ENCODE results near the gene PCDHA2. TPM values are rescaled to one million over a fixed set of nuclear protein-coding genes. Genes with fewer than 3 reads are reported as not detected.
A peak's percentile ranks its signal among the peaks of the same experiment; 100 is the strongest.
"Not testable (repeated sequence)": the region's sequence is repeated elsewhere in the genome, so short reads cannot be mapped to it uniquely, and the experiment has no call there.

Gene PCDHA2
- polyA plus RNA-seq (2013, experiment 1 of 2) = 0.25 TPM
- polyA plus RNA-seq (2013, experiment 2 of 2) = 0.44 TPM

DNA sequence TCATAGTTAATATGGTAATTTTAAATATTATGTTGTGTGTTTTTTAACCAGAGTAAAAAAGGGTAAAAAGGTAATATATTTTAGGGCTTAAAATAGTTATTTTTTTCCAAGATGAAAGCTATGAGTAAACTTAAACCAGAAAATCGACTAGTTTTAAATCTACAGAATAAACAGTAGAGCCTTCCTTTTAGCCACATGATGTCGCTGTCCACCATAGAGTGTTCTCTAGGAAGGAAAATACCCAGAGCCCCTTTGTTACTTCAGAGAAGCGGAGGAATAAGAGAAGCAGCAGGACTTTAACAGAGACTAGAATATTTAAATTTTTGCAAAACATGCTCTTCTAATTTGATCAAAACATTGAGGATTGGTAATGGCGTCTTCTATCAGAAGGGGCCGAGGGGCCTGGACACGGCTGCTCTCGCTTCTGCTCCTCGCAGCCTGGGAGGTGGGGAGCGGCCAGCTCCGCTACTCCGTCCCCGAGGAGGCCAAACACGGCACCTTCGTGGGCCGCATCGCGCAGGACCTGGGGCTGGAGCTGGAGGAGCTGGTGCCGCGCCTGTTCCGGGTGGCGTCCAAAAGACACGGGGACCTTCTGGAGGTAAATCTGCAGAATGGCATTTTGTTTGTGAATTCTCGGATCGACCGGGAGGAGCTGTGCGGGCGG is at the start of gene PCDHA2:
TSS of gene PCDHA2 (plus strand) at position 258 of the 664 bp plus-strand sequence.
- Histone ChIP-seq H3K4me3 (ENCODE audit: low read length) (peak within 1 kb of the TSS; percentile 63), H3K4me1 (ENCODE audit: insufficient read depth, low read length) (no peaks in the 10 kb centered on the region), H3K27me3 (ENCODE audit: insufficient read depth, low read length) (no peaks in the 10 kb centered on the region), H3K9ac (ENCODE audit: low read depth, low read length) (0 out of 2 replicates have a peak within 1 kb of the TSS, but pooled peaks have one; percentile 40), H3K36me3 (ENCODE audit: insufficient read depth, low read length) (no peaks in the 10 kb centered on the region), H3K27ac (ENCODE audit: low read depth, low read length) (no peak within 1 kb of the TSS), H3K9me3 (ENCODE audit: insufficient read depth, low read depth, low read length) (peaks cover 20% of the 10 kb centered on the region; the same call in 1 of the 2 replicates)
- WGBS = 93% methylated on average over 27 of the region's 27 CpGs

DNA sequence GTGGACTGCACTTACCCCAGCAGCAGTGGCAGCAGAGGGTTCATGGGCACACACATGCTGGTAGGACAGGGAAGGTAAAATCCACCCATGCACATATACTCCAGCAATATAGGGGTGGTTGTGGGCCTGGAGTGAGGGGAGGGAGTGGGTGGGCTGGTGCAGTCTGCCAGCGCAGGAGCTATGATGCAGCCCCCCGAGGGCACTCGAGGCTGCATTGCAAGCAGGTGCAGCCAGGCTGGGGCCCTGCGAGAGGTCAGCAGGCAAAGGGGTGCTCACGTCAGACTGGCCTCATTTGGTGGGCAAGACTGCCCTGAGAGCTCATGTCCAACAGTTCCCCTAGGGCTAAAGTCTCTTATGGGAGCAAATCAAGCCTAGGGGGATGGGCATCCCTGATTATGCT is 41.1 kb upstream of the PCDHA2 start:
- WGBS = 91% methylated on average over 5 of the region's 5 CpGs
- Histone ChIP-seq H3K36me3 (ENCODE audit: insufficient read depth, low read length) (no peaks in the 10 kb centered on the region), H3K27ac (ENCODE audit: low read depth, low read length) (no peak overlapping the region), H3K9me3 (ENCODE audit: insufficient read depth, low read depth, low read length) (peaks cover 49% of the 10 kb centered on the region), H3K4me1 (ENCODE audit: insufficient read depth, low read length) (no peaks in the 10 kb centered on the region), H3K9ac (ENCODE audit: low read depth, low read length) (no peak overlapping the region), H3K4me3 (ENCODE audit: low read length) (no peak overlapping the region), H3K27me3 (ENCODE audit: insufficient read depth, low read length) (no peaks in the 10 kb centered on the region)

DNA sequence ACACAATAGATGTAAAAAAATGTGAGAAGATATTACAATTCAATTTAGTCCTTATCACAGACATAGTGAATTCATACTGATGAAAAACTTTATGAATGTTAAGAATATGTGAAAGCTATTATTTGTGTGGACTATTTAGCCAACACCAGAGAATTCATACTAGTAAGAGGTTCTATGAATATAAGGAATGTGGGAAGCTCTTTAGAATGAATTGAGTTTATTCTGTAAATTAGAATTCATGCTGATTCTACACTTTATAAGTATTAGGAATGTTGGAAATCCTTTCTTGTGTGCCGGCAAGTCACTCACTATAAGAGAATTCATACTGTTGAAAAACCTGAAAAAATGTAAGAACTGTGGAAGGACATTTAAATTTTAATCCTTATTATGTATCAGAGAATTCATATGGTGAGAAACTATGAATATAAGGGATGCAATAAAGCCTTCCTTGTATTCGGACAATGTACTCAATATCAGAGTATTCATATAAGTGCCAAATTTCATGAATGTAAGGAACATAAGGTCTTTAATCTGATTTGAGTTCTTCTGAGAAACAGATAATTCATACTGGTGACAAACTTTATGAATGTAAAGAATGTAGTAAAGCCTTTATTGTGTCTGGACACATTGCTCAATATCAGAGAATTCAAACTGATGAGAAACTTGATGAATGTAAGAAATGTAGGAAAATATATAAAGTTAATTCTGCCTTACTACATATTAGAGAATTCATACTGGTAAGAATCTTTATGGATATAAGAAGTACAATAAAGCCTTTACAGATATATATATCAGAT is 30.3 kb upstream of the PCDHA2 start:
- no peaks in the 10 kb centered on the region for H3K4me1 ChIP-seq (ENCODE audit: insufficient read depth, low read length)

DNA sequence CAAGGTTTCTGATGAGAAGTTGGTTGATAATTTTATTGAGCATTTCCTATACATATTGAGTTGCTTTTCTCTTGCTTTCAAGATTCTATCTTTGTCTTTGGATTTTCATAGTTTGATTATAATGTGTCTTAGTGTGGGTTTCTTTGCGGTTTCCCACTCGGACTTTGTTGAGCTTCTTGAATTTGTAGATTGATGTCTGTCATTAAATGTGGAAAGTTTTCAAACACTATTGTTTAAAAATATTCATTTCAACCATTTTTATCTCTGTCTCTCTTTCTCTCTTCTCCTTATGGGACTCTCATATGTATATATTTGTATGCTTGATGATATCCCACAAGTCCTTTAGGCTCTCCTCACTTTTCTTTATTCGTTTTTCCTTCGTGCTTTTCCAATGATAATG is 27.2 kb upstream of the PCDHA2 start:
- no peaks in the 10 kb centered on the region for H3K4me1 ChIP-seq (ENCODE audit: insufficient read depth, low read length)
- no peak overlapping the region for H3K4me3 ChIP-seq (ENCODE audit: low read length)
- H3K36me3 ChIP-seq (ENCODE audit: insufficient read depth, low read length) = no peaks in the 10 kb centered on the region
- WGBS = 89% methylated on average over 2 of the region's 4 CpGs
- H3K27ac ChIP-seq (ENCODE audit: low read depth, low read length) = no peak overlapping the region
- no peaks in the 10 kb centered on the region for H3K27me3 ChIP-seq (ENCODE audit: insufficient read depth, low read length)
- H3K9ac ChIP-seq (ENCODE audit: low read depth, low read length) = no peak overlapping the region
- peaks cover 96% of the 10 kb centered on the region for H3K9me3 ChIP-seq (ENCODE audit: insufficient read depth, low read depth, low read length)

More for the DNA sequence above, 30.3 kb upstream of the PCDHA2 start:
- no peak overlapping the region for H3K27ac ChIP-seq (ENCODE audit: low read depth, low read length)
- H3K9me3 ChIP-seq (ENCODE audit: insufficient read depth, low read depth, low read length) = peaks cover 81% of the 10 kb centered on the region
- WGBS = 100% methylated on average over 1 of the region's 2 CpGs
- H3K9ac ChIP-seq (ENCODE audit: low read depth, low read length) = no peak overlapping the region
- no peaks in the 10 kb centered on the region for H3K36me3 ChIP-seq (ENCODE audit: insufficient read depth, low read length)
- no peaks in the 10 kb centered on the region for H3K27me3 ChIP-seq (ENCODE audit: insufficient read depth, low read length)
- no peak overlapping the region for H3K4me3 ChIP-seq (ENCODE audit: low read length)

DNA sequence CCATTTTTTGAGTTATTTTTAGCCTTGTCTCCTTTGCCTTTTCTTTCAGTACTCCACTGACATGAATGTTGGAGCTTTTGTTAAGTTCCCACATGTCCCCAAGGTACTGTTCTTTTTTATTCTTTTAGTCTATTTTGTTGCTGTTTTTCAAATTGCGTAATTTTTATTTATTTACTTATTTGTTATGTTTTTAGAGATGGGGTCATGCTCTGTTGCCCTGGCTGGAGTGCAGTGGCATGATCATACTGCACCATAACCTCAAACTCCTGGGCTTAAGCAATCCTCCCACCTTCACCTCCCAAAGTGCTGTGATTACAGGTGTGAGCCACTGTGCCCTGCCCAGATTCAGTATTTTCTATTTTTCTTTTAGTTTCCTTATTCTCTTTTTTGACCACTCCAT is 14.1 kb upstream of the PCDHA2 start:
- Histone ChIP-seq H3K9ac (ENCODE audit: low read depth, low read length) (no peak overlapping the region), H3K36me3 (ENCODE audit: insufficient read depth, low read length) (no peaks in the 10 kb centered on the region), H3K27me3 (ENCODE audit: insufficient read depth, low read length) (no peaks in the 10 kb centered on the region), H3K9me3 (ENCODE audit: insufficient read depth, low read depth, low read length) (peaks cover 87% of the 10 kb centered on the region), H3K27ac (ENCODE audit: low read depth, low read length) (no peak overlapping the region), H3K4me1 (ENCODE audit: insufficient read depth, low read length) (no peaks in the 10 kb centered on the region), H3K4me3 (ENCODE audit: low read length) (no peak overlapping the region)
- WGBS = no CpG with 5 or more reads among the region's 1 CpG

DNA sequence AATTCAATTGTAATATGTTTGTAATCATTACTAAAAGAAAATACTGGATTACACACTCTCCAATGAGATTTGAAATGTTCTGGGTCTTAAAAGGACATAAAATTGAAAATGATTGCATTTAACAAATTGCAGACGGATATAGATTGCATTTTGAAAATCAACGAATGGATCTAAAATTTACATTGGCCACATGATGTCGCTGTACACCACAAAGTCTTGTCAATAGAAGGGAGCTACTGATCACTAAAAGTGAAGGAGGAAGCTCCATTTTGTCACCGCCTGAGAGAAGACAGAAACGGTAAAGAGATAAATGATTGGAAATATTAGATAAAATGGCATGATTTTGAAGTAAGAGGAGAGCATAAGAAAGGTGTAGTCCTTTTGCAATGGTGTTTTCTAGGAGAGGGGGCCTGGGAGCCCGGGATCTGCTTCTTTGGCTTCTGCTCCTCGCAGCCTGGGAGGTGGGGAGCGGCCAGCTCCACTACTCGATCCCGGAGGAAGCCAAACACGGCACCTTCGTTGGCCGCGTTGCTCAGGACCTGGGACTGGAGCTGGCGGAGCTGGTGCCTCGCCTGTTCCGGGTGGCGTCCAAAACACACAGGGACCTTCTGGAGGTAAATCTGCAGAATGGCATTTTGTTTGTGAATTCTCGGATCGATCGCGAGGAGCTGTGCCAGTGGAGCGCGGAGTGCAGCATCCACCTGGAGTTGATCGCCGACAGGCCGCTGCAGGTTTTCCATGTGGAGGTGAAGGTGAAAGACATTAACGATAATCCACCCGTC is 8.6 kb upstream of the PCDHA2 start, which contains the start of gene PCDHA1:
TSS of gene PCDHA1 (plus strand) at position 236 of the 782 bp plus-strand sequence.
- Histone ChIP-seq H3K4me3 (ENCODE audit: low read length) (no peak within 1 kb of the TSS), H3K27ac (ENCODE audit: low read depth, low read length) (no peak within 1 kb of the TSS), H3K9me3 (ENCODE audit: insufficient read depth, low read depth, low read length) (peaks cover 52% of the 10 kb centered on the region), H3K9ac (ENCODE audit: low read depth, low read length) (no peak within 1 kb of the TSS), H3K4me1 (ENCODE audit: insufficient read depth, low read length) (no peaks in the 10 kb centered on the region), H3K27me3 (ENCODE audit: insufficient read depth, low read length) (no peaks in the 10 kb centered on the region), H3K36me3 (ENCODE audit: insufficient read depth, low read length) (no peaks in the 10 kb centered on the region)
- 89% methylated on average over 29 of the region's 29 CpGs for WGBS

DNA sequence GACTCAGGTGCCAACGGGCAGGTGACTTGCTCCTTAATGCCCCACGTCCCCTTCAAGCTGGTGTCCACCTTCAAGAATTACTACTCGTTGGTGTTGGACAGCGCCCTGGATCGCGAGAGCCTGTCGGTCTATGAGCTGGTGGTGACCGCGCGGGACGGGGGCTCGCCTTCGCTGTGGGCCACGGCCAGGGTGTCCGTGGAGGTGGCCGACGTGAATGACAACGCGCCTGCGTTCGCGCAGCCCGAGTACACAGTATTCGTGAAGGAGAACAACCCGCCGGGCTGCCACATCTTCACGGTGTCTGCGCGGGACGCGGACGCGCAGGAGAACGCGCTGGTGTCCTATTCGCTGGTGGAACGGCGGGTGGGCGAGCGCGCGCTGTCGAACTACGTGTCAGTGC is 7.2 kb upstream of the PCDHA2 start:
- H3K9me3 ChIP-seq (ENCODE audit: insufficient read depth, low read depth, low read length) = peaks cover 48% of the 10 kb centered on the region
- not testable (repeated sequence) for H3K36me3 ChIP-seq (ENCODE audit: insufficient read depth, low read length); H3K27me3 ChIP-seq (ENCODE audit: insufficient read depth, low read length); H3K4me3 ChIP-seq (ENCODE audit: low read length); H3K9ac ChIP-seq (ENCODE audit: low read depth, low read length); H3K27ac ChIP-seq (ENCODE audit: low read depth, low read length); H3K4me1 ChIP-seq (ENCODE audit: insufficient read depth, low read length)
- WGBS = 96% methylated on average over 44 of the region's 44 CpGs

DNA sequence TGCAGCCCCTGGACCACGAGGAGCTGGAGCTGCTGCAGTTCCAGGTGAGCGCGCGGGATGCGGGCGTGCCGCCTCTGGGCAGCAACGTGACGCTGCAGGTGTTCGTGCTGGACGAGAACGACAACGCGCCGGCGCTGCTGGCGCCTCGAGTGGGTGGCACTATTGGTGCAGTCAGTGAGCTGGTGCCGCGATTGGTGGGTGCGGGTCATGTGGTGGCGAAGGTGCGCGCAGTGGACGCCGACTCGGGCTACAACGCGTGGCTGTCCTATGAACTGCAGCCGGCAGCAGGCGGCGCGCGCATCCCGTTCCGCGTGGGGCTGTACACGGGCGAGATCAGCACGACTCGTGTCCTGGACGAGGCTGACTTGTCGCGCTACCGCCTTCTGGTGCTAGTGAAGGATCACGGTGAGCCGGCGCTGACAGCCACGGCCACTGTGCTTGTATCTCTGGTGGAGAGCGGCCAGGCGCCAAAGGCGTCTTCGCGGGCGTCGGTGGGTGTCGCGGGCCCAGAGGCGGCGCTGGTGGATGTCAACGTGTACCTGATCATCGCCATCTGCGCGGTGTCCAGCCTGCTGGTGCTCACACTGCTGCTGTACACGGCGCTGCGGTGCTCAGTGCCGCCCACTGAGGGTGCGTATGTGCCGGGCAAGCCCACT is 6.7 kb upstream of the PCDHA2 start:
- WGBS = 96% methylated on average over 70 of the region's 70 CpGs
- not testable (repeated sequence) for H3K27ac ChIP-seq (ENCODE audit: low read depth, low read length); H3K9ac ChIP-seq (ENCODE audit: low read depth, low read length)

DNA sequence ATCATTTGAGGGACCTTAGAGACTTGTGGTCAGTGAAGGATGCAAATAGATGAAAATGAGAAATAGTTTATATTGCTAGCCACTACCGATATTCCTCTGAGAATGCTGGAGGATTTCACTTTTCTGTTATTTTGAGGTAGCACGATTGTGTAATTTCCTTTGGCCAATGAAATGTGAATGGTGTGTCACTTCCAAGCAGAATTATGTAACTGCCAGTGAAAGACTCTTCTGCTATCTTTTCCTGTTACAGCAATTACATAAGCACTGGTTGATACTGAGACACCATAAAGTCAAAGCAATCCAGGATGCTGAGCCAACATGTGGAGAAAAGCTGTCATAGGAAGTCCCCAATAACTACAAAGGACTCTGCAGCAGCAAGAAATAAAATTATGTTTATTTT is 3.6 kb upstream of the PCDHA2 start:
- Histone ChIP-seq H3K4me3 (ENCODE audit: low read length) (no peak overlapping the region), H3K27me3 (ENCODE audit: insufficient read depth, low read length) (no peaks in the 10 kb centered on the region), H3K9ac (ENCODE audit: low read depth, low read length) (no peak overlapping the region), H3K9me3 (ENCODE audit: insufficient read depth, low read depth, low read length) (peaks cover 27% of the 10 kb centered on the region; the same call in 1 of the 2 replicates), H3K27ac (ENCODE audit: low read depth, low read length) (no peak overlapping the region), H3K36me3 (ENCODE audit: insufficient read depth, low read length) (no peaks in the 10 kb centered on the region), H3K4me1 (ENCODE audit: insufficient read depth, low read length) (no peaks in the 10 kb centered on the region)
- WGBS = 93% methylated on average over 2 of the region's 2 CpGs

More for the DNA sequence above, 6.7 kb upstream of the PCDHA2 start:
- not testable (repeated sequence) for H3K4me1 ChIP-seq (ENCODE audit: insufficient read depth, low read length); H3K36me3 ChIP-seq (ENCODE audit: insufficient read depth, low read length); H3K4me3 ChIP-seq (ENCODE audit: low read length); H3K27me3 ChIP-seq (ENCODE audit: insufficient read depth, low read length)
- H3K9me3 ChIP-seq (ENCODE audit: insufficient read depth, low read depth, low read length) = peaks cover 43% of the 10 kb centered on the region

DNA sequence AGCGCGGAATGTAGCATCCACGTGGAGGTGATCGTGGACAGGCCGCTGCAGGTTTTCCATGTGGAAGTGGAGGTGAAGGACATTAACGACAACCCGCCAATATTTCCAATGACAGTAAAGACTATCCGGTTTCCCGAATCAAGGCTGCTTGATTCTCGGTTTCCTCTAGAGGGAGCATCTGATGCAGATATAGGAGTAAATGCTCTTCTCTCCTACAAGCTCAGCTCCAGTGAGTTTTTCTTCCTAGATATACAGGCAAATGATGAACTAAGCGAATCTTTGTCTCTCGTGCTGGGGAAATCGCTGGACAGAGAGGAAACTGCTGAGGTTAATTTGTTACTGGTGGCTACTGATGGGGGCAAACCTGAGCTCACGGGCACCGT is 598 bp downstream of the PCDHA2 start:
- Histone ChIP-seq H3K4me1 (ENCODE audit: insufficient read depth, low read length) (no peaks in the 10 kb centered on the region), H3K27me3 (ENCODE audit: insufficient read depth, low read length) (no peaks in the 10 kb centered on the region), H3K9me3 (ENCODE audit: insufficient read depth, low read depth, low read length) (peaks cover 20% of the 10 kb centered on the region; the same call in 1 of the 2 replicates), H3K27ac (ENCODE audit: low read depth, low read length) (no peak overlapping the region), H3K4me3 (ENCODE audit: low read length) (peak overlapping the region; percentile 63), H3K9ac (ENCODE audit: low read depth, low read length) (no peak overlapping the region), H3K36me3 (ENCODE audit: insufficient read depth, low read length) (no peaks in the 10 kb centered on the region)
- 86% methylated on average over 15 of the region's 15 CpGs for WGBS
